Retina (tissue), 1 donor: ENCODE results near the gene SYPL1.

Experiments
- DNase-seq: peaks from one replicate; pipeline ENCODE4 v3.0.0-alpha.2; 2016

Gene SYPL1

DNA sequence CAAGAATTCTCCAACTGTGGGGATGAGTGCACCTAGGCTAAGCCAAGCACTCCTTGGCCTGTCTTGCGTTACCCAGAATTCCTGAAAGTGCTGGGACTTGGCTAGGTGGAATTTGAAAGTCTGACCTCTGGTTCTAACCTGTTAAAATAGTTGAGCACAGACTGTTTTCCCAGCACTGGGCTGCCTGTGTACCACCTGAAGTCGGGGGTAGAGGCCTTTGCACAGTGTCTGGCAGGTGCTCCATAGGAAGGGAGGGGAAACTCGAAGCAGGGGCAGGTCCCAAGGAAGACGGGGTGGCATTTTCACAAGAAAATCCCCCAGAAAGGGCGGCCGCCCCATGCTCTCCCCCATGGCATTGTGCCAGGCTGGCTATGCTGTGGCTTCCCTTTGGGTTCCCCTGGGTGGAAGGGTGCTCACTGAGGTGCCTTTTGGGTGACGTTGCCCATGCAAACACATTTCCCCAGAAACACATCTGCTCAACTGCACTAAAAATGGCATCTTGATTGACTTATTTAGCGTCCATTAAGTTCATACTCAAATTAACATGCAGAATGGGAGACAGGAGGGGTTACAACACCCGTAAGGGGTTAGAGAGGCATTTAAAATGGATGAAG is 62.9 kb downstream of the SYPL1 start:
- no peak for DNase-seq

DNA sequence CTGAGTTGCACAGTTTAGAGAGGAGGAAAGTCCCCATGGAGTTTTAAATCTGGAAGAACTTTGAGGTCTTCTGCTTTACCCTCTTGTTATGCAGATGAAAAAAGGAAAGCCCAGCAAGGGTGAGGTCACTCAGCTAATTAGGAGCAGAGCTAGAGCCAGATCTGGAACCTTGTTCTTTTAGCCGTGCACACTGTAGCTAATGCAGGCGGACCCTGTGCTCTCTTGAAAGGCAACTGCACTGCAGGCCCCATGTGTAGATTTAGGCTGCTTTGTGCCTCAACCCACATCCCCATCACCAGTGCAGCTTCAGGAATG is 63.4 kb downstream of the SYPL1 start:
- no peak for DNase-seq

DNA sequence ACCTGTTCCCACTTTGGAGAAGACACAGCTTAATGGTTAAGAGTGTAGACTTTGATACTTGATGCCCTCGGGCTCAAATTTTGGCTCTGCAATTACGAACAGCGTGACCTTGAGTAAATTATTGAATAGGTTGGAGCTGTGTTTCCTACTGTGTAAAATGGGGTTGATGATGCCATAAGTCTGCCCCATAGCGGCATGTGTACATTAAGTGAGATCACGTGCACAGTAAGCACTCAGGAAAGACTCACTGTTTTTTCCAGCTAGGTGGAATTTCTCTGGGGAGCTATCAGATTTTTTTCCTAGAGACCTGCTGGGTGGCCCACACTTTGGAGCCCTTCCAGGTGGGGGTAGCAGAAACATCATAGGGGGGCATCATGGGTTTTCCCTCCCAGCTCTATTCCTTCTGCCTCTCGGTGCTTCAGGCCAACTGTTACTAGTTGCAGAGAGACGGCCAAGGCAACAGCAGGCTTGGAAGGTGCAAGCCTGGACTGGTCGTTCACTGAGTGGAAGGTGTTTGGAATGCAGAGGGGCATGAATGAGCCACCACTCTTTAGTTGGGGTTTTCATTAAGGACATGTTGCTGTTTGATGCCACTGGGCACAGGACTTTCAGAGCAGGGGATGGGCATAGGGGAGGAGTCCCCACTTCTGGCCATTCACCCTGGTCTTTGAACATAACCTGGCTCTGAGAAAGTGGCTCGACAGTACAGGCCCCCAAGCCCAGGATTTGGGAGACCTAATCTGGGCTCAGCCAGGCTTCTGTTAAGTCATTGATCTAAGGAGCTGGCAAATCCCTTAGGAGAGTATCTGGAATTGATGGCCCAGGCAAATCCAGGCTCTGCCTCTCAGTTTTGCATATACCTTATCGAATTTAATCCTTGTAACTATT is 64.0 kb downstream of the SYPL1 start:
- no peak for DNase-seq

DNA sequence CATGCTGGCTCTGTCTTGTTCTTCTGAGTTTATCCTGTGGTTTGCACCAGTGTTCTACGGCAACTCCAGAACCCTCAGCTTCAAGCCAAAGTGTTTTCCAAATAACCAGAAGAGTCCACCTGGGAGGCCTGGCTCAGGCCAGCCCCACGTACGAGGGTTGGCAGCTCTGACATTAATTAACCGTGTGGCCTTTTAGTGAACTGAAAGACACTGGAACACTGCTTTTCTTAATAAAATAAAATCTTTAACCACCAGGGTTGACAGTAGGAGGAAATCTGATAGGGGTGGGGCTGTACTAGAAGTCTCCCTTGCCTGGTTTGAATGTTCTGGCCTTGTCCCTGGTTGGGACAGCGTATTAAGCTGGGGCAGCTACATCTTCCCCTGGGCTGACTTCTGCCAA is 64.9 kb downstream of the SYPL1 start:
- DNase-seq = no peak

DNA sequence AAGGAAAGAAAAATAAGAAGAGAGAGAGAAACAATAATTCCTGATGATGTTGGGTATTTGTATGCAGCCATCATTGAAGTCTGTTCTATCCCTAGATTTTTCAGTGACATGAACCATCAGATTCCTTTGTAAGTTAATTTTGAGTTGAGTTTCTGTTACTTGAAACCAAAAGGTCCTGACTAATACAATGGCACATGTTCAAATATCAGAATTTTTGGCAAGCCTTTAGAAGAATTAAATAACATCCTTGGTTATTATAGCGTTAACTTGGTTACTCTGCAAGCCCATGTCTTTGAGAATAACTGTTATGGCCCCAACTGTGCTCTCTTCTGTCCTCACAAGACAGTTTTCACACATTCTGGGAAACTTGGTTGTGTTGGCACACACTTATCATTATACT is 66.5 kb downstream of the SYPL1 start:
- no peak for DNase-seq

- DNase-seq = no peak
These were observed 67.0 kb downstream of the SYPL1 start for GRCh38 chr7:106045139-106045538.

DNA sequence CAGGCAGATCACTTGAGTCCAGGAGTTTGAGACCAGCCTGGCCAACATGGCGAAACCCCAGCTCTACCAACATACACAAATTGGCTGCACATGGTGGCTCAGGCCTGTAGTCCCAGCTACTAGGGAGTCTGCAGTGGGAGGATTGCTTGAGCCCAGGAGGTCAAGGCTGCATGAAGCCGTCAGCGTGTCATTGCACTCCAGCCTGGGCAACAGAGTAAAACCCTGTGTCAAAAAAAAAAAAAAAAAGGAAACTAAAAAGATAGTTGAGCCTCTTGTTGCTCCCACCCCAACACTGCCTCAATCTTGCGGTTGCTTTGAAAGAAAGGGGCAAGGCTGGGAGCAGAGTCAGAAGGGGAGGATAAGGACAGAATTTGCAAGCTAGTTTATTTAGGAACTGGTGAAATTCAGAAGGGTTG is 69.9 kb downstream of the SYPL1 start:
- DNase-seq = no peak

- no peak for DNase-seq
These were observed 70.9 kb downstream of the SYPL1 start for GRCh38 chr7:106041140-106041717.
